GM19193 (cell line): ENCODE data around the gene MAN1C1.

Source experiments
- POLR2A ChIP-seq: IDR thresholded peaks from 4 replicates; pipeline ENCODE4 v1.6.1; 2011; ENCODE audit not compliant: insufficient read depth, insufficient read length; ENCODE audit errors: extremely low read depth

MAN1C1 gene

GRCh38 chr1:25769625-25770383 is 153.2 kb downstream of the MAN1C1 start:
- TF ChIP-seq POLR2A: no peak

GRCh38 chr1:25770541-25771220 is 154.1 kb downstream of the MAN1C1 start:
- no peak for TF ChIP-seq POLR2A

GRCh38 chr1:25771221-25772114 is 154.9 kb downstream of the MAN1C1 start:
- TF ChIP-seq POLR2A: no peak

DNA sequence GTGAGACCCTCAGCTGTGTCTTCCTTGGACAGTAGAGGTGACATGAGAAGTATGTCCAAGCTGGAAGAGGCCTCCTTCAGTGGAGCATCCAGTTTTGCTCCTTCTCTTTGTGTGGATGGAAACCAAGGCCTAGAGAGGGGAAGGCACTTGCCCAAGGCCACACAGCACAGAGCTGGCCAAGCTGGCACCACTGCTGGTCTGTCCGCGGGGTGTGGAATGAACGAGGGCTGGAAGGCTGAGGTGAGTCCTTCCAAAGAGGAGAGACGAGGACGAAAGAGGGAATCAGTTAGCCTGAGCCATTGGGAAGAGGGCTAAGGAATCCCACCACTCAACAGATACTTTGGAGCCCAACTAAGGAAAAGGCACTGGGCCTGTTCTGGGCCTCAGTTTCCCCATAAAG is 155.6 kb downstream of the MAN1C1 start:
- no peak for TF ChIP-seq POLR2A

DNA sequence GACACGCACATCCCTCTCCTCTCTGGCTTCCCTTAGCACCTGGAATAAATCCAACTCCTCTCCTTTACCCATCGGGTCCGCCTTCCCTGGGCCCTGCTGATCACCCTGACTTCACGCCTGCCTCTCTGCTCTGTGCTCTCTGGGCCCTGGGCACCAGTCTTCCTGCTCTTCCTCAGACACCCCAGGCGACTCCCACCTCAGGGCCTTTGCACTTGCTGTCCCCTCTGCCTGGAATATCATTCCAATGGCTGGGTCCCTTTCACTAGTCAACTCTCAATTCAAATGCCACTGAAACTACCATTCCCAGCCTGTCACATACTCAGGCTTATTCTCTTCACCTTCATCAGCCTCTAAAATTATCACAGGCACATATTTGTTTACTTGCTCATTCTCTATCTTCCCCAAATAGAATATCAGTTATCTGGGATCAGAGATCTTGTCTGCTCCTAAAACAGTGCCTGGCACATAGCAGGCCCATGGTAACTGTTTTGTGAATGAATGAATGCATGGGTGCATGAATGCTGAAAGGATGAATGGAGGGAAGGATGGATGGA is 156.2 kb downstream of the MAN1C1 start:
- TF ChIP-seq POLR2A: no peak

DNA sequence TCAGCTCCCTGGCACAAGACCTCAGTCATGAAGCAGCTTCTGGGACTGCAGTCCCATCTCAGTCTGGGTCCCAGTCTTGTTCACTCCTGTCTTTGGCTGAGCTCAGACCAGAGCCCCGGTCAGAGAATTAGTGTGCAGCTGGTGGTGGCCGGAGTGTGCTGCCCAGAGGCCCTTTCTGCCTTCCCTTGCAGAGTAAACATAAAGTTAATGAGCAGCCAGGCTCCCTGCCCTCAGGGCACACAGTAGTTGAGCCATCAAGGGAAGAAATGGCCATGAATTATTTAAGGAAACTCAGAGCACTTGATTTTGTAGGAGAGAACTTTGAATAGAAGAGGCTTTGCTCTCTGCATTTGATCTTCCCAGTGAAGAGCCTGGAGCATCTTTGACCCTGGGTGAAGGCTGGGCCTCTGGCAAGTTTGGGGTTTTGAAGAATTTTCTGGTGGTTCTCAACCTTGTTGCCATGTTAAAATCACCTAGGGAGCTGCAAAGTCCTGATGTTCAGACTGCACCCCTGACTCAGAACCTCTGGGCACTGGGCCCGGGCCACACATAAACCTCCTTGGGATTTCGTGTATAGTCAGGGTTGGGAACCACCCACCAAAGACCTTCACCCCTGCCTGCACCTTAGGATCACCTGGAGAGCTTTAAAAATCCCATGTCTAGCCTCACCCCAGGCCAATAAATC is 157.0 kb downstream of the MAN1C1 start:
- no peak for TF ChIP-seq POLR2A

GRCh38 chr1:25774206-25774803 is 157.7 kb downstream of the MAN1C1 start:
- TF ChIP-seq POLR2A: no peak

- TF ChIP-seq POLR2A: no peak
Observed at GRCh38 chr1:25774921-25775771, 158.6 kb downstream of the MAN1C1 start.

DNA sequence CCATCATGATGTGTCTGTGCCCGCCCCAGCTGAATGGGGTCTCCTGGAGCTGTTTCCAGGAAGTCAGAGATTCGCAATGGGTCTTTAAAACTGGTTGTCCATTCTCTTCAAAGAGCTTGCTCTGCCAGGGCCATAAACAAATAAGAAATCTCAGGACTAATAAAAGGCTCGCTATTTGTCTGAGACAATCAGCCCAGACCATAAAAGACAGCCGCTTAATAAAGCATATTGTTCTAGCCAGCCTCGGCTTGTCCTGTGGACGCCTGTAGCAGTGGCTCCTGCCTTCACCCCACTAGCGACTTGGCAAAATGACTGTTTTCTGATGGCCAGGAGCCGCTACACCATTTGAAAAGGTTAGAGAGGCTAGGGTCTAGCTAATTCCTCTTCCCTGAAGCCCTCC is 162.8 kb downstream of the MAN1C1 start:
- TF ChIP-seq POLR2A: no peak

- no peak for TF ChIP-seq POLR2A
Observed at GRCh38 chr1:25779894-25780293, 163.3 kb downstream of the MAN1C1 start.

DNA sequence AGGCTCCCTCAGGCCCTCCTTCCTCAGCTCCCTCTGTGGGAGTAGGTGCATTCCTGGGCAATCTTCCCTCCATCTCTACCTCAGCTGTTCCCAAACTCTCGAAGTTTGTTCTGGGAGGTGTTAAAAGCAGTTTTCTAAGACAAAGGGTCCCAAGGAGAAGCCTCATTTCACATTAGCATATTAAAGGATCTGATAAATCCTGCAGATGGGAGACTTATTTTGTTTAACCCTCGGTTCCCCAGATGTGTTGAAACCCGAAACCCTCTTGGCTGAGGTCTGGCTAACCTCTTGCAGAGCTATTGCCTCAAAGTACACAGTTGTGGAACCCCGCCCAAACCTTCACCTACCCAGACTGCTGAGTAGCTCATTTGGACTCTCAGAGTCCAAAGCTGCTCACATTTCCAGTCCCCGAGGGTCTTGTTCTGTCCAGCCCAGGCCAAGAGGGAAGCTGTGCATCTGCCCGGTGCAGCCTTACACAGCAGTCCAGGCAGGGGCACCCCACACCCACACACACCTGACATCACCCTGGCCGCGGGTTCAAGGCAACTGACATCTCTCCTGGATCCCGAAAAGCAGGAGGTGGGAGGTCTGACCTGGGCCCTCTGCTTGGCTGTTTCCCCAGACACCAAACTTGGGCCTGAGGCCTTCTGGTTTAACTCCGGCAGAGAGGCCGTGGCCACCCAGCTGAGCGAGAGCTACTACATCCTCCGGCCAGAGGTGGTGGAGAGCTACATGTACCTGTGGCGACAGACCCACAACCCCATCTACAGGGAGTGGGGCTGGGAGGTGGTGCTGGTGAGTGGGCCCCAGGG is 163.9 kb downstream of the MAN1C1 start:
- no peak for TF ChIP-seq POLR2A

DNA sequence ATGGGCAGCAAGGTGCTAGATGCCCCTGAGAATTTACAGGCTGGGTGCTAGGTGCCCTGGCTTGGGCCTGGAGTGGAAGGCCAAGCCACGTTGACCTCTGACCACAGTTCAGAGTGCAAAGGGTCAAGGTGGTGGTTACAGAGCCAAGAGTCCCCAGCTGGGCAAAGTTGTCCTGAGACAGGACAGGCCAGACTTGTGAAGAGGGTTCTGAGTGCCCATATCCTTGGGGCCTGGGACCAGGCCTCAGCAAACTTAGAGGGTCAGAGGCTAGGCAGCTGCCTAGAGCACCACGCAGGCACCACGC is 164.5 kb downstream of the MAN1C1 start:
- TF ChIP-seq POLR2A: no peak
